GM10248 (cell line): Measurements from ENCODE around the gene BCL2L13.
"Not testable (repeated sequence)": the region's sequence is repeated elsewhere in the genome, so short reads cannot be mapped to it uniquely, and the experiment has no call there.

Experiments used
- CTCF ChIA-PET: fragments of 300-600 bp; sonication (Branson Sonifier 250); formaldehyde crosslinking; extraction: SDS; loops from one replicate; lab custom pipeline; 2021; ENCODE audit warnings: antibody characterized with exemption; lab: Yijun Ruan, JAX
- POLR2A ChIA-PET: fragments of 350-650 bp; sonication (Branson Sonifier 250); formaldehyde crosslinking; extraction: SDS; loops from one replicate; lab custom pipeline; 2020; ENCODE audit warnings: antibody characterized with exemption; lab: Yijun Ruan, JAX
- DNase-seq: peaks from one replicate; pipeline ENCODE4 v3.0.0; 2012; ENCODE audit errors: extremely low spot score
- CTCF ChIP-seq: IDR thresholded peaks from 2 replicates; pipeline ENCODE4 v1.5.1; 2012; ENCODE audit warnings: mild to moderate bottlenecking, low read depth; ENCODE audit errors: extremely low read depth, missing control alignments, control extremely low read depth

The BCL2L13 gene

GRCh38 chr22:17678817-17679385 lies 40.3 kb downstream of the BCL2L13 start:
- CTCF ChIA-PET = interaction anchor here (1.2 to 1.4 kb wide), 3 partner anchors 10 to 13 kb away, joined by 3 to 4 read pairs (median 4); no protein-coding TSS in a partner anchor
- POLR2A ChIA-PET = no interaction called here
- DNase-seq = no peak

GRCh38 chr22:17684245-17684644 lies 45.7 kb downstream of the BCL2L13 start:
- POLR2A ChIA-PET = no interaction called here
- no peak for TF ChIP-seq CTCF
- CTCF ChIA-PET = no interaction called here
- DNase-seq = no peak

More at GRCh38 chr22:17678817-17679385, 40.3 kb downstream of the BCL2L13 start:
- no peak for TF ChIP-seq CTCF

GRCh38 chr22:17692841-17693240 lies 54.3 kb downstream of the BCL2L13 start:
- no peak for TF ChIP-seq CTCF
- ChIA-PET CTCF (interaction anchor here (1.2 kb wide), 1 partner anchor 12 kb away, joined by 3 read pairs; no protein-coding TSS in a partner anchor), POLR2A (no interaction called here)
- DNase-seq = no peak

GRCh38 chr22:17694193-17694592 lies 55.6 kb downstream of the BCL2L13 start:
- no peak for DNase-seq
- TF ChIP-seq CTCF = no peak
- ChIA-PET POLR2A (no interaction called here), CTCF (no interaction called here)

GRCh38 chr22:17694752-17695151 lies 56.2 kb downstream of the BCL2L13 start:
- POLR2A ChIA-PET = no interaction called here
- TF ChIP-seq CTCF = no peak
- no peak for DNase-seq
- CTCF ChIA-PET = no interaction called here

GRCh38 chr22:17695986-17696385 lies 57.4 kb downstream of the BCL2L13 start:
- no peak for TF ChIP-seq CTCF
- DNase-seq = no peak
- ChIA-PET CTCF (interaction anchor here (1.3 to 1.4 kb wide), 2 partner anchors 11 to 46 kb away, joined by 3 to 4 read pairs; no protein-coding TSS in a partner anchor), POLR2A (no interaction called here)

- CTCF ChIA-PET = interaction anchor here (1.4 to 1.5 kb wide), 2 partner anchors 10 to 45 kb away, joined by 3 to 6 read pairs; no protein-coding TSS in a partner anchor
- POLR2A ChIA-PET, DNase-seq: not testable (repeated sequence)
These were observed 58.6 kb downstream of the BCL2L13 start for GRCh38 chr22:17697196-17697595.

GRCh38 chr22:17698276-17698675 lies 59.7 kb downstream of the BCL2L13 start:
- CTCF ChIA-PET = interaction anchor here (1.5 kb wide), 1 partner anchor 9 kb away, joined by 6 read pairs; no protein-coding TSS in a partner anchor
- POLR2A ChIA-PET, DNase-seq: not testable (repeated sequence)
